OCI-LY3 (cell line): ENCODE results near the gene BCR.

Source experiments
- EZH2phosphoT487 ChIP-seq: fragments of 200-600 bp; shearing (Covaris generic); IDR thresholded peaks from 2 replicates; pipeline ENCODE4 v1.6.1; 2018; ENCODE audit warnings: antibody characterized with exemption, mixed run types, low read depth
- TF ChIP-seq, protein P1 (sequence below): fragments of 200-600, 300-600 bp; sonication (generic); IDR thresholded peaks from 2 replicates; pipeline ENCODE4 v1.5.1; 2014; ENCODE audit warnings: antibody characterized with exemption, low read length, low read depth

DNA sequence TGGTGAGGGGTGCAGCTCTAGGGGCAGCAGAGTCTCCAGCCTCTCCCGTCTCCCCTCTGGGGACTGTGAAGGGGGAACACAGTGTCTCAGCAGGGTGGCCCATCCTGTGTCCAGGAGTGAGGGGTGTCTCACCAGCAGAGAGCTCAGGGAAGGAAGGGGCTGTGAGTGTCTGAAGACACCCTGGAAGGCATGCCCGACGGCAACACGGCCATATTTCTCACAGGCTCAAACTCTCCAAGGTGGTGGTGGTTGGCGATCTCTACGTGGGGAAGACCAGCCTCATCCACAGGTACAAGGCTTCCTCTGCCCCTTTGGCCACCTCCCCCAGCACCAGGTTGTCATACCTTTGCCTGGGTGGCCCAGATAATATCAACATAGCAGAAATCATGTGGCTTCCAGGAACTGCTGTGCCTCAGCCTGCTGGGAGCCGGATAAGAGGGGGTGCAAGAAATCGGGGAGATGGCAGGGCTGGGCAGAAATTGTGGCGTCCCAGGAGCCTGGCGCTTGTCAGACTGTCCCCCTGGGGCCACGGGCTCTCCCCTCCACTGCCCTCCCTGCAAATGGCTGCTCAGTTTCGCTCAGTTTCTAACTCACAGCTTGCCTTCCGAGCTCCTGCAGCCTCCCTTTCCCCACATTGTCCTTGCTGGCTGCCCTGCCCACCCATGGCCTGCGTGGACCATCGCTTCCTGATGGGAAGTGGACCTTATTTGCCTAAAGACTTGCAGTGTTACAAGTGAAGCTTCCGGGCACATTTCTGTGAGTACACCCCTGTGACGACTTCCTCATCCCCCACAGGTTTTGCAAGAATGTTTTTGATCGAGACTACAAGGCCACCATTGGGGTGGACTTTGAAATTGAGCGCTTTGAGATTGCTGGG, 27.8 kb upstream of the BCR start:
- TF ChIP-seq, protein P1, sequence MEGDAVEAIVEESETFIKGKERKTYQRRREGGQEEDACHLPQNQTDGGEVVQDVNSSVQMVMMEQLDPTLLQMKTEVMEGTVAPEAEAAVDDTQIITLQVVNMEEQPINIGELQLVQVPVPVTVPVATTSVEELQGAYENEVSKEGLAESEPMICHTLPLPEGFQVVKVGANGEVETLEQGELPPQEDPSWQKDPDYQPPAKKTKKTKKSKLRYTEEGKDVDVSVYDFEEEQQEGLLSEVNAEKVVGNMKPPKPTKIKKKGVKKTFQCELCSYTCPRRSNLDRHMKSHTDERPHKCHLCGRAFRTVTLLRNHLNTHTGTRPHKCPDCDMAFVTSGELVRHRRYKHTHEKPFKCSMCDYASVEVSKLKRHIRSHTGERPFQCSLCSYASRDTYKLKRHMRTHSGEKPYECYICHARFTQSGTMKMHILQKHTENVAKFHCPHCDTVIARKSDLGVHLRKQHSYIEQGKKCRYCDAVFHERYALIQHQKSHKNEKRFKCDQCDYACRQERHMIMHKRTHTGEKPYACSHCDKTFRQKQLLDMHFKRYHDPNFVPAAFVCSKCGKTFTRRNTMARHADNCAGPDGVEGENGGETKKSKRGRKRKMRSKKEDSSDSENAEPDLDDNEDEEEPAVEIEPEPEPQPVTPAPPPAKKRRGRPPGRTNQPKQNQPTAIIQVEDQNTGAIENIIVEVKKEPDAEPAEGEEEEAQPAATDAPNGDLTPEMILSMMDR: no peak
- TF ChIP-seq EZH2phosphoT487: no peak
